A172 (cell line): ENCODE data around the gene ACYP2. TPM values are rescaled to one million over a fixed set of nuclear protein-coding genes. Genes with fewer than 3 reads are reported as not detected.
"Not testable (repeated sequence)": the region's sequence is repeated elsewhere in the genome, so short reads cannot be mapped to it uniquely, and the experiment has no call there.

ENCODE experiments used
- DNase-seq: peaks from one replicate; pipeline ENCODE4 v3.0.0-alpha.2; 2015; ENCODE audit warnings: low spot score
- total RNA-seq: library from RNA; depleted of rRNA; stranded (reverse); fragments of >200 nt; shearing (Covaris generic); gene quantifications from 2 replicates; pipeline ENCODE4 v1.2.3, GENCODE V29; 2014

The ACYP2 gene
- total RNA-seq, 1 experiment from 2014 or later, result 6.4 TPM

- no peak for DNase-seq
Observed at GRCh38 chr2:54099370-54099769, 16.0 kb upstream of the ACYP2 start.

DNA sequence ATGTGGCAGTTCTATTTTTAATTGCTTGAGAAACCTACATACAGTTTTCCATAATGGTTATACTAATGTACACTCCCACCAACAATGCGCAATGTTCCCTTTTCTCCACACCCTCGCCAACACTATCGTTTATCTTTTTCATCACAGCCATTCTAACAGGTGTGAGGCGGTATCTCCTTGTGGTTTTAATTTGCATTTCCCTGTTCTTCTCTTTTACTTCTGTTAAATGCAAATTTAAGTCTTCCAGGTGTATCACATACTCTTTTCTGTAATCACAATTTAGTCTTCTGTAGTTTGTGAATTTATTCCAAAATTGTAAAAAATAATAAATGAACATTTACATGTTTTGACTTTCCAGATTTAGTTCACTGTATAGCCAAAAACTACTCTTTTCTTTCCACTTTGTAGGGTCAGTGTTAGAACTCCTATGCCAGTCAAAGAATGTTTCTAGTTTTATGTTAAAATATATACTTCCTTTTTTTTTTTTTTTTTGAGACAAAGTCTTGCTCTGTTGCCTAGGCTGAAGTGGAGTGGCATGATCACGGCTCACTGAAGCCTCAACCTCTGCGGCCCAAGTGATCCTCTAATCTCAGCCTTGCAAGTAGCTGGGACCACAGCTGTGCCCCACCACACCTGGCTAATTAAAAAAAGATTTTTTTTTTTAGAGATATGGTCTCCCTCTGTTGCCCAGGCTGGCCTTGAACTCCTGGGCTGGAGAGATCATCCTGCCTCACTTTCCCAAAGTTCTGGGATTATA lies 15.4 kb upstream of the ACYP2 start:
- DNase-seq, result no peak

- DNase-seq, result no peak
Observed at GRCh38 chr2:54100772-54101171, 14.6 kb upstream of the ACYP2 start.

DNA sequence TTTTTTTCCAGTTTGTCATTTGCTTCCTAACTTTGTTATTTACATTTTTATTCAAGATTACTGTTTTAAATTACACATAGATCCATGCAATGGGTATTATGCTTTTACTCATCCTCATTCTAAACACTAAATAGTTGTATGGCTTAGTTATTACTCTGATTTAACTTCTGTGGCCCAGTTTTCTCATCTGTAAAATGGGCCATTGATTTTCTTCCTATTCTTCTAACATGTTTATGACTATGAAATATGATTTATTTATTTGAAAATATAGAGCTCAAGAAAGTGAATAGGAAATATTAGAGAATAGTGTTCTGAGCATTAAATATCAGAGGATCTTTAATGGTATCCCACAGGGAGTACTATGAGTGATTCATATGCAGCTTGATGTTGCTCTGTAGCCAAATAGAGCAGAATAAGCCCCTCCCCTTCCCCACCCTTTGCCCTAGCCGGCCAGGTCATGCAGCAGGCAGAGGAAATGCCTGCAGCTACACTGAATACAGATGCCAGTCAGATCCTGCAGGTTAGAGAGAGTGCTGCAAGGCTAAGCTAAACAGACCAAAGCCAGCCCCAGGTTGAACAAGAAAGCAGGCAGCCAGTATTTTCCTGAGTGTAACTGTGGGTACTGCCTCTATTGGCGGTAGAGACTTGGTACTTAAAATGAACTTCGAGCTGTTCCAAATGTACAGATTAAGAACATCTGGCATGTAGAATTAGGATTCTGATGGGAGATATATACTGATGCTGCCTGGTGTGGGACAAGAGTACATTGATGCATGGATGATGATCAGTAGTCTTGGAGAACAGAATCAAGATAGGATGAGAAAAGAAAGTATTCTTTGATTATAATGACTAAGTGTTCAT lies 11.7 kb upstream of the ACYP2 start:
- peak; percentile 90 for DNase-seq

DNA sequence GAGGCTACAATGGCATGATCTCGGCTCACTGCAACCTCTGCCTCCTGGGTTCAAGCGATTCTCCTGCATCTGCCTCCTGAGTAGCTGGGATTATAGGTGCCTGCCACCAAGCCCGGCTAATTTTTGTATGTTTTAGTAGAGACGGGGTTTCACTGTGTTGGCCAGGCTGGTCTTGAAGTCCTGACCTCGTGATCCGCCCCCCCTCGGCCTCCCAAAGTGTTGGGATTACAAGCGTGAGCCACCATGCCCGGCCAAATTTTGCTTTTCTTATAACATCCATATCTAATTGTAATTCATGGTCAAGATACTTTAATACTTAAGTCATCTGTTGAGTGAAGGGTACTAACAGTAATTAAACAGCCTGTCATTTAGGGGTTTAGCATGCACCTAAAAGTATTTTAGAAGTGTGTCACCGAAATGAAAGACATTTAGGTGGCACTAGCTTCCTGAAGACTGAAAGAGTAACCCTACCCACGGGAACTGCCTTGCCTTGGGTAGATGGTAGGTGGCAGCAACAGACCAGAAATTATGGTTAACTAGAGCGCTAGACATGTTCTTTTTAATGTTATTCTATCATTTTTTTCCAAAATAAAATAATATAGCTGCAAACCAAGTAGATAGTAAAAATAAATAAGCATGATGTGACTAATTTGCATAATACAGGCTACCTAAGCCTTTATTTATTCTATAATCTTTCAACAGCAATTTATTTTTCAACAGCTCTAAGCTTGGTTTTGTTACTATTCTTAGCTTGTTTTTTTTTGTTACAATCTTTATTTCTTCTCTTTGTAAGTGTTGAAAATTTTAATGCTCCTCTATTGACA lies 8.6 kb upstream of the ACYP2 start:
- DNase-seq, result peak; percentile 71

GRCh38 chr2:54107455-54107764 lies 8.0 kb upstream of the ACYP2 start:
- DNase-seq, result no peak

DNA sequence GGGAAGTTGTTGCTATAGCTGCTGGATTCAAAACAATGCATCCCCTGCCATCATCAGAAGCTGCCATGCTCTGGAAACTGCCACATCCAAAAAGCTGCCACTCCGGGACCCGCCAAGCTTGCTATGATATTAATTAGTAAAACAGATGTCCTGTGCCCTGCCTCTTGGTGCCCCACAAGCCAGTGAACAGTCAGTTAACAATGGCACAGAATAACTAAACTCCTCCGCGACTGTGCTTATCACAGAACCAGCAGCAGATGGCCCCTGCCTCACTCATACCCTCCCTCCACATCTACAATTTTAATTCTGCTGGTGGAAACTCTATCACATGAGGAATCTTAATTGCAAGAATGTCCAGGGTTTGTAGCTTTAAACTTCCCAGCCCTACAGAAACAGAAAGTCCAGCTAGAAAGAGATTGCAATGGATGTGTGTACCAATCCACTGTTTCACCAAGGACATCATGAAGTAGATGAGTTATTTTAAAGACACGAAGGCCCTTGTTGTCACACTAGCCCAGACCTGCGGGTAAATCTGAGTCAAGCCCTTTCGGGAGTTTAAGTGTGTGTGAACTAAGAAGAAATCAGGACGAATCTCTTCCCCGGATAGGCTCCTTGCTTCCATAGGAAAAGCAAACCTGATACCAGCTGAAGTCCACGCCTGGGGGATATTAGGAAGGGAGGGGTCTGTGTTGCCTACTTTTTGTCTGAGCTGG lies 7.4 kb upstream of the ACYP2 start:
- DNase-seq, result no peak

- DNase-seq, result no peak
Observed at GRCh38 chr2:54109848-54110247, 5.6 kb upstream of the ACYP2 start.

GRCh38 chr2:54114479-54114878 lies 936 bp upstream of the ACYP2 start:
- not testable (repeated sequence) for DNase-seq

GRCh38 chr2:54114936-54115283 lies 505 bp upstream of the ACYP2 start:
- DNase-seq, result no peak

GRCh38 chr2:54116598-54116997 lies 1.2 kb downstream of the ACYP2 start:
- not testable (repeated sequence) for DNase-seq

GRCh38 chr2:54120950-54121349 lies 5.5 kb downstream of the ACYP2 start:
- no peak for DNase-seq

- DNase-seq, result no peak
Observed at GRCh38 chr2:54122171-54122935, 6.9 kb downstream of the ACYP2 start.

GRCh38 chr2:54122939-54123338 lies 7.5 kb downstream of the ACYP2 start:
- peak; percentile 85 for DNase-seq

DNA sequence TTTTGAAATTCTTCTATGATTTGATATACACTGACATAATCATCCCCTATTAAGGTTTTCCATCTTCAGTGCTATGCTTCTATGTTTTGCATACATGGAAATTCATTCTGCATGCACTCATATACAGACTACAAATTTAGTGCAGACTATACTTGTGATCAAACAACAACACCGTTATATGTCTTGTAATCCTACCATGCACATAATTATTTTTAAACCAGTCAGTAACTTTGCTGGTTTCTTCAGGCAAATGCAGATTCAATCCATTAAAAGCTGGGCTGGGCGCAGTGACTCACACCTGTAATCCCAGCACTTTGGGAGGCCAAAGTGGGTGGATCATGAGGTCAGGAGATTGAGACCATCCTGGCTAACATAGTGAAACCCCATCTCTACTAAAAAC lies 11.8 kb downstream of the ACYP2 start:
- DNase-seq, result not testable (repeated sequence)

DNA sequence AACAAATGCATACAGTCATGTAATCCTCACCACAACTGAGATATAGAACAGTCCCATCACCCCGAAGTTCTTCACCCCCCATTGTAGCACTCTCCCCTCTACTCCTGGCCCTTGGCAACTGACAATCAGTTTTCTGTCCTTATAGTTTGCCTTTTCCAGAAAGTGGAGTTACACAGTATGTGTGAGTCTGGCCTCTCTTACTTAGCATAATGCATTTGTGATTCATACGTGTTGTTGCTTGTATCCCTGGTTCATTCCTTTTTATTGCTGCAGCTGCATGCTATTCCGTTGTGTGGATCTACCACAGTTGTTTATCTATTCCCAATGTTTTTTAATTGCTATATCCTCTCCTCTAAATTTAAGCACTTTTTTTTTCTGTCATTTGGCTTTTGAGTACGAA lies 17.6 kb downstream of the ACYP2 start:
- no peak for DNase-seq

- DNase-seq, result no peak
Observed at GRCh38 chr2:54139210-54139609, 23.8 kb downstream of the ACYP2 start.

- no peak for DNase-seq
Observed at GRCh38 chr2:54143780-54144179, 28.4 kb downstream of the ACYP2 start.

DNA sequence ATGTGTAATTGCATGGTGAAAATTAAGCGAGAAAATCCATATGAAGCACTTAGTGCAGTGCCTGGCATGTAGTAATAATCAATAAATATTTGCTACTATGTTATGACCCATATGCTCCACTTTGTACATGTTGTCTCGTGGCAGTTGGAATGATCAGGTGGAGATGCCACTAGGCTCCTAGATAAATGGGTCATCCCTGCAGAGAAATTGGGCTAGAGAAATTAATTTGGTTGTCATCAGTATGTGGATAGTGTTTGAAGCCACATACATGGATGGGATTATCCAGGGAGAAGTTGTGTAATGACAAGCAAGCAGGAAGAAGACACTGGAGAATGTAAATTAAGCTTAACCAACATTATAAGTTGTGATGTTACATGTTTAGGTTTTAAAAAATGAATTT lies 33.0 kb downstream of the ACYP2 start:
- DNase-seq, result no peak

DNA sequence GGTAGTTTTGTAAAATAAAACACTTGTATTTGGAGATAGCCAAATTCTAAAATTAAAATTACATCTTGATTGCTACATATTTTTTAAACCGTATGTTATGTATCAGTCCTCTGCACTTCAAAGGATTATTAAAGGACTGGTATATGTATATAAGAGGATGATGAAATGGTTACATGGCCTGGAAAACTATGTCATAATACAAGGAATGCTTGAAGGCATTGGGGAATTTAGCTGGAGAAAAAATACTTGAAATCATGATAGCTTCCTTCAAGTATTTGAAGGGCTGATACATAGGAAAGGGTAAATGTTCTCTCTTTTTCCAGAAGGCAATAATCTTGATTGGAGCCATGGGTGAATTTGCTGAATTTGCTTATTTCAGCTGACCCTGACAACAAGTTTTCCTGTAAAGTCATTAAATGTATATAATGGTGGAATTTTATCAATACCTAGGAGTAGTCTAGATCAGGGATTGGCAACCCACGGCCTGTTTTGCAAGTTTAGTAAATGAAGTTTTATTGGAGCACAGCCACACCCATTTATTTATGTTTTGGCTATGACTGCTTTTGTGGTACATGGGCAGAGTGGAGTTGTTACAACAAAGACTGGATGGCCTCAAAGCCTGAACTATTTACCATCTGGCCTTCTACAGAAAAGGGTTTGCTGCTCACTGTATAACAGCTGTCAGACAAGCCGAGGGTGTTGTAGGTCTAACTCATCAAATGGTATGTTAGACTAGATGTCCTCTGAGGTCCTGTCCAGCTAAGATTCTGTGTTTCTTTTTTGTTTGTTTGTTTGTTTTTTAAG lies 34.4 kb downstream of the ACYP2 start:
- no peak for DNase-seq
